ENCODE measurements around the gene TMEM40. TPM values are rescaled to one million over a fixed set of nuclear protein-coding genes. Genes with fewer than 3 reads are reported as not detected.
"Not testable (repeated sequence)": the region's sequence is repeated elsewhere in the genome, so short reads cannot be mapped to it uniquely, and the experiment has no call there.

Gene TMEM40
- total RNA-seq, 4 donors from 2014 or later: not detected

DNA sequence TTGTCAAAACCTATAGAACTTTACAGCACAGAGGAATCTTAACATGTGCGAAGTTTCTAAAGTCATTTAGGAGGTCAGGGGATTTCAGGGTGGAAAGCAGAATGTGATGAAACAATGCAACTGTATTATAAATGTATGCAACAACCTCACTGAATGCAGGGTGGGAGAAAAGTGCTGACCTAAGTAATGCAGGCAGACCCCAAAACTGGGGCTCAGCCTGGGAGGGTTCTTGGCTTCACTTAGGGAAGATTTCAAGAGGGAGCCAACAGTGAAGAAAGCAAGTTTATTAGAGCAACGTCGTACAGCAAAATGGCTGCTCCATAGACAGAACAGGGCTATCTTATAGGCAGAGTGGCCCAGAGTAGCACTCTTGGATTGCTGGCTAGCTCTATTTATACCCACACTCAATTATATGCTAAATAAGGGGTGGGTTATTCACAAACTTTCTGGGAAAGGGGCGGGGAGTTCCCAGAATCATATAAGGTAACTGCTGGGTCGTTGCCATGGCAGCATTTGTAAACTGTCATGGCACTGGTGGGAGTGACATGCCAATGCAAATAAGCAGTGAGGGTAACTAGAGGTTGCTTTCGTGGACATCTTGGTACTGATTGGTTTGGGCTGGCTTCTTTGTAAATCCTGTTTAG, 23.2 kb upstream of the TMEM40 start:
- intact Hi-C loops (cut with DNase I; ENCODE audit: low total_unique reads): no loop called here

DNA sequence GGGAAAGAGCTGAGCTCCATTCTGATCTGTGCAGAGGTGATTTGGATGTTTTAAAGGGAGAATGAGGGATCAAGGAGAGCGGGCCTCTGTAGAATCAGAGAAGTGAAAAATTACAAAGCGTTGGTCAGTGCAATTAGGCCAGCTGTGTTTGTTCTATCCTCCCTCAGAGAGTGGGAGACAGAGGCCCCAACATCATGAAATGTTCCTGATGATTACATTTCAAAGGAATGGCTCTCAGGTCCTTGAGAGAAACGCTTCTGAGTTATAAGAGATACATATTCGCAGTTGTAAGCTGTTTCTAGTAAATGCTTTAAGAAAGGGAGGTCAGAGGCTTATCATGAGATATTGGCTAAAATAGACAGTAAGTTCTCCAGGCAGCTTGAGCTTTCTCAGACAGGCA, 21.7 kb upstream of the TMEM40 start:
- Histone ChIP-seq H3K27me3 (no peaks in the 10 kb centered on the region), H3K9me3 (no peaks in the 10 kb centered on the region), H3K27ac (no peak overlapping the region), H3K36me3 (no peaks in the 10 kb centered on the region), H3K4me3 (no peak overlapping the region), H3K4me1 (peaks cover 0 to 6% (median 0%) of the 10 kb centered on the region in 4 donors)
- in situ Hi-C loops (cut with MboI; ENCODE audit: low pct_ligation_motif_present in 1 of 4, low pct_unique_long_range_greater_than_20kb in 1 of 4, low sequenced_read_pairs in 3 of 4) (no loop called here), intact Hi-C loops (cut with DNase I; ENCODE audit: low total_unique reads) (no loop called here)
- TF ChIP-seq, protein P1, sequence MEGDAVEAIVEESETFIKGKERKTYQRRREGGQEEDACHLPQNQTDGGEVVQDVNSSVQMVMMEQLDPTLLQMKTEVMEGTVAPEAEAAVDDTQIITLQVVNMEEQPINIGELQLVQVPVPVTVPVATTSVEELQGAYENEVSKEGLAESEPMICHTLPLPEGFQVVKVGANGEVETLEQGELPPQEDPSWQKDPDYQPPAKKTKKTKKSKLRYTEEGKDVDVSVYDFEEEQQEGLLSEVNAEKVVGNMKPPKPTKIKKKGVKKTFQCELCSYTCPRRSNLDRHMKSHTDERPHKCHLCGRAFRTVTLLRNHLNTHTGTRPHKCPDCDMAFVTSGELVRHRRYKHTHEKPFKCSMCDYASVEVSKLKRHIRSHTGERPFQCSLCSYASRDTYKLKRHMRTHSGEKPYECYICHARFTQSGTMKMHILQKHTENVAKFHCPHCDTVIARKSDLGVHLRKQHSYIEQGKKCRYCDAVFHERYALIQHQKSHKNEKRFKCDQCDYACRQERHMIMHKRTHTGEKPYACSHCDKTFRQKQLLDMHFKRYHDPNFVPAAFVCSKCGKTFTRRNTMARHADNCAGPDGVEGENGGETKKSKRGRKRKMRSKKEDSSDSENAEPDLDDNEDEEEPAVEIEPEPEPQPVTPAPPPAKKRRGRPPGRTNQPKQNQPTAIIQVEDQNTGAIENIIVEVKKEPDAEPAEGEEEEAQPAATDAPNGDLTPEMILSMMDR (IDR thresholded peaks at IDR 0.05): no peak
- TF ChIP-seq EP300 (IDR thresholded peaks at IDR 0.05; ENCODE audit: low read depth): no peak
- no peak for TF ChIP-seq POLR2A (IDR thresholded peaks at IDR 0.05)
- no peak for TF ChIP-seq POLR2AphosphoS5 (IDR thresholded peaks at IDR 0.05)
- no peak for DNase-seq
- WGBS, 2 donors (ENCODE audit: low coverage in 1 of 2): 55 to 56% methylated on average over 4 of the region's 4 CpGs

More for the DNA sequence above, 23.2 kb upstream of the TMEM40 start:
- no peaks in the 10 kb centered on the region for H3K36me3 ChIP-seq
- TF ChIP-seq POLR2A (IDR thresholded peaks at IDR 0.05): no peak
- TF ChIP-seq, protein P1 (IDR thresholded peaks at IDR 0.05): no peak
- no peak for TF ChIP-seq EP300 (IDR thresholded peaks at IDR 0.05; ENCODE audit: low read depth)
- no peak for TF ChIP-seq POLR2AphosphoS5 (IDR thresholded peaks at IDR 0.05)
- H3K27ac ChIP-seq: no peak overlapping the region
- 43 to 60% methylated on average over 3 to 6 of the region's 6 CpGs for WGBS, 2 donors (ENCODE audit: low coverage in 1 of 2)
- peaks cover 0 to 6% (median 0%) of the 10 kb centered on the region in 4 donors for H3K4me1 ChIP-seq
- no peak overlapping the region for H3K4me3 ChIP-seq
- no peaks in the 10 kb centered on the region for H3K9me3 ChIP-seq
- H3K27me3 ChIP-seq: no peaks in the 10 kb centered on the region
- in situ Hi-C loops (cut with MboI; ENCODE audit: low pct_ligation_motif_present in 1 of 4, low pct_unique_long_range_greater_than_20kb in 1 of 4, low sequenced_read_pairs in 3 of 4): no loop called here
- DNase-seq: no peak

DNA sequence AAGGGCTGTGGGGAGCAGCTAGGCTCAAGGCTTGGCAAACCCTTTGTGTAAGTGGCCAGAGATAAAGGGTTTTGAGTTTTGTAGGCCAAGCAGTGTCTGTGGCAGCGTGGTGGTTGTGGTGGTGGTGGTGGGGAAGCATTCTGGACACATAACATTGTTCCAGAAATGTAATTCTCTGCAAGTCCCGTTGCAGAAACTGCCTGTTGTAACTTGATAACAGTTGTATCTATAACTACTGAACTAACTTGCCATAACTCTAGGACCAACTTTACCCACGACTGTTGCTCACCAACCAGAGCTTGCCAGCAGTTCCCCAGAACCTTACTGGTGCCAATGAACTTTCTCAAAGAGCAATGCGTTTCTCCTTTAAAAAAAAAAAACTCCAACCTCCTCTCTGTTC, 18.1 kb upstream of the TMEM40 start:
- Histone ChIP-seq H3K4me1 (peaks cover 0 to 2% (median 0%) of the 10 kb centered on the region in 4 donors), H3K4me3 (no peak overlapping the region), H3K27ac (no peak overlapping the region), H3K9me3 (no peaks in the 10 kb centered on the region), H3K36me3 (no peaks in the 10 kb centered on the region), H3K27me3 (no peaks in the 10 kb centered on the region)
- no peak for DNase-seq
- WGBS, 2 donors (ENCODE audit: low coverage in 1 of 2): 52 to 64% methylated on average over 3 to 4 of the region's 4 CpGs
- in situ Hi-C loops (cut with MboI; ENCODE audit: low pct_ligation_motif_present in 1 of 4, low pct_unique_long_range_greater_than_20kb in 1 of 4, low sequenced_read_pairs in 3 of 4) (no loop called here), intact Hi-C loops (cut with DNase I; ENCODE audit: low total_unique reads) (no loop called here)
- TF ChIP-seq, protein P1 (IDR thresholded peaks at IDR 0.05): no peak
- TF ChIP-seq POLR2AphosphoS5 (IDR thresholded peaks at IDR 0.05): no peak
- no peak for TF ChIP-seq EP300 (IDR thresholded peaks at IDR 0.05; ENCODE audit: low read depth)
- no peak for TF ChIP-seq POLR2A (IDR thresholded peaks at IDR 0.05)

DNA sequence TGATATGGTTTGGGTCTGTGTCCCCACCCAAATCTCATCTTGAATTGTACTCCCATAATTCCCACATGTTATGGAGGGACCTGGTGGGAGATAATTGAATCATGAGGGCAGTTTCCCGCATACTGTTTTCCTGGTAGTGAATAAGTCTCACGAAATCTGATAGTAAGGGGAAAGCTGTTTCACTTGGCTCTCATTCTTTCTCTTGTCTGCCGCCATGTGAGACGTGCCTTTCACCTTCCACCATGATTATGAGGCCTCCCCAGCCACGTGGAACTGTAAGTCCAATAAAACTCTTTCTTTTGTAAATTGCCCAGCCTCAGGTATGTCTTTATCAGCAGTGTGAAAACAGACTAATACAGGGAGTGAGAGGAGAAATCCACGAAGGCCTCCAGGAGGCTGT, 16.9 kb upstream of the TMEM40 start:
- H3K4me3 ChIP-seq; H3K27ac ChIP-seq; in situ Hi-C loops (cut with MboI; ENCODE audit: low pct_ligation_motif_present in 1 of 4, low pct_unique_long_range_greater_than_20kb in 1 of 4, low sequenced_read_pairs in 3 of 4); H3K27me3 ChIP-seq; H3K9me3 ChIP-seq; intact Hi-C loops (cut with DNase I; ENCODE audit: low total_unique reads); H3K4me1 ChIP-seq; DNase-seq; H3K36me3 ChIP-seq: not testable (repeated sequence)
- WGBS, 2 donors (ENCODE audit: low coverage in 1 of 2): 71 to 79% methylated on average over 4 to 6 of the region's 6 CpGs

DNA sequence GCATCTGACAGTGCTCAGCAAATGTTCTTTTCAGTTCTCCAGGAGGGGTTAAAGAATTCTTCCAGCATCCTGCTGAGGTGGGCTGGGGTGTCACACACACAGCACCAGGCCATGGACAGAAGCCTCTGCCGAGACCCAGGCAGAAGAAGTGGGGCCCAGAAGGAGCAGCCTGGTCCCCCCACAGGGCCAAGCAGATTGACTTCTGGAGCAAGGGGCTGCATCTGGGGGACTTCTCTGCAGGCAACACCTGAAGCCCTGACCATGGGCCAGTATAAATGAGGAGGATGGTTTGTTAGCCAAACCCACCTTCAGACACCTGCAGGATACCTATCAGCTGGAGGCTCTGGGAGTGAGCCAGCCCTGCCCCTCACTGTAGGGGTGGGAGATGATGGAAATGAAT, 16.2 kb upstream of the TMEM40 start:
- TF ChIP-seq POLR2A (IDR thresholded peaks at IDR 0.05) (no peak), POLR2AphosphoS5 (IDR thresholded peaks at IDR 0.05) (no peak), EP300 (IDR thresholded peaks at IDR 0.05; ENCODE audit: low read depth) (no peak)
- TF ChIP-seq, protein P1 (IDR thresholded peaks at IDR 0.05): no peak
- DNase-seq: no peak
- in situ Hi-C loops (cut with MboI; ENCODE audit: low pct_ligation_motif_present in 1 of 4, low pct_unique_long_range_greater_than_20kb in 1 of 4, low sequenced_read_pairs in 3 of 4): no loop called here
- Histone ChIP-seq H3K4me1 (no peaks in the 10 kb centered on the region), H3K27me3 (no peaks in the 10 kb centered on the region), H3K27ac (no peak overlapping the region), H3K4me3 (no peak overlapping the region), H3K36me3 (no peaks in the 10 kb centered on the region), H3K9me3 (no peaks in the 10 kb centered on the region)
- intact Hi-C loops (cut with DNase I; ENCODE audit: low total_unique reads): no loop called here
- WGBS, 2 donors (ENCODE audit: low coverage in 1 of 2): 70% methylated on average over 1 of the region's 1 CpG; no CpG with 5 or more reads in 1 of the 2 donors
